Nephron progenitor cell (in vitro differentiated cells): ENCODE data around the gene CNTROB.
"Not testable (repeated sequence)": the region's sequence is repeated elsewhere in the genome, so short reads cannot be mapped to it uniquely, and the experiment has no call there.

ENCODE experiments used
- DNase-seq: peaks from one replicate; pipeline ENCODE4 v3.0.0; 2021
- H3K27ac Mint-ChIP-seq: 2 replicates; pipeline ENCODE4 v1.8.0; 2021; ENCODE audit warnings: mild to moderate bottlenecking, moderate library complexity, mixed read lengths
- H3K27me3 Mint-ChIP-seq: 2 replicates; pipeline ENCODE4 v1.8.0; 2021; ENCODE audit warnings: mild to moderate bottlenecking, low read depth, mixed read lengths; ENCODE audit not compliant: poor library complexity
- H3K36me3 Mint-ChIP-seq: 2 replicates; pipeline ENCODE4 v1.8.0; 2021; ENCODE audit warnings: low read depth, mixed read lengths
- H3K4me1 Mint-ChIP-seq: 2 replicates; pipeline ENCODE4 v1.8.0; 2021; ENCODE audit warnings: mixed read lengths
- H3K4me3 Mint-ChIP-seq: 2 replicates; pipeline ENCODE4 v1.8.0; 2021; ENCODE audit warnings: mild to moderate bottlenecking, moderate library complexity, mixed read lengths
- H3K9me3 Mint-ChIP-seq: 2 replicates; pipeline ENCODE4 v1.8.0; 2021; ENCODE audit warnings: mild to moderate bottlenecking, moderate library complexity, mixed read lengths
- TF ChIP-seq, protein P1 (sequence below): fragments of 200-600 bp; sonication (generic); IDR thresholded peaks from 2 replicates; pipeline ENCODE4 v1.5.0; 2021; ENCODE audit warnings: antibody characterized with exemption

The CNTROB gene

DNA sequence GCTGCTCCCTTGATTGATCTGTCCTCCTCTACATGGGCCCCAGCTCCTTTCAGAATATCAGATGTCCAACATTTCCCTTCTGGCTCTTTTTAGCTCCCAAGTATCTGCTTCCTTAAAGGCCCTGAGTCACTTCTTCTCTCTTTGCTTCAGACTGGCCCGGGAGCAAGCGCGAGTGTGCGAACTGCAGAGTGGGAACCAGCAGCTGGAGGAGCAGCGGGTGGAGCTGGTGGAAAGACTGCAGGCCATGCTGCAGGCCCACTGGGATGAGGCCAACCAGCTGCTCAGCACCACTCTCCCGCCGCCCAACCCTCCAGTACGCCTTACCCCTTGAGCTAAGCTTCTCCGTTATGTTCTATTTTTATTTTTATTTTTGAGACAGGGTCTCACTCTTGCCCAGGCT, 12.3 kb downstream of the CNTROB start:
- H3K27ac Mint-ChIP-seq = no peak overlapping the region
- H3K4me3 Mint-ChIP-seq = no peak overlapping the region
- H3K4me1 Mint-ChIP-seq = no peaks in the 10 kb centered on the region
- peaks cover 2% of the 10 kb centered on the region for H3K27me3 Mint-ChIP-seq
- no peak for DNase-seq
- TF ChIP-seq, protein P1, sequence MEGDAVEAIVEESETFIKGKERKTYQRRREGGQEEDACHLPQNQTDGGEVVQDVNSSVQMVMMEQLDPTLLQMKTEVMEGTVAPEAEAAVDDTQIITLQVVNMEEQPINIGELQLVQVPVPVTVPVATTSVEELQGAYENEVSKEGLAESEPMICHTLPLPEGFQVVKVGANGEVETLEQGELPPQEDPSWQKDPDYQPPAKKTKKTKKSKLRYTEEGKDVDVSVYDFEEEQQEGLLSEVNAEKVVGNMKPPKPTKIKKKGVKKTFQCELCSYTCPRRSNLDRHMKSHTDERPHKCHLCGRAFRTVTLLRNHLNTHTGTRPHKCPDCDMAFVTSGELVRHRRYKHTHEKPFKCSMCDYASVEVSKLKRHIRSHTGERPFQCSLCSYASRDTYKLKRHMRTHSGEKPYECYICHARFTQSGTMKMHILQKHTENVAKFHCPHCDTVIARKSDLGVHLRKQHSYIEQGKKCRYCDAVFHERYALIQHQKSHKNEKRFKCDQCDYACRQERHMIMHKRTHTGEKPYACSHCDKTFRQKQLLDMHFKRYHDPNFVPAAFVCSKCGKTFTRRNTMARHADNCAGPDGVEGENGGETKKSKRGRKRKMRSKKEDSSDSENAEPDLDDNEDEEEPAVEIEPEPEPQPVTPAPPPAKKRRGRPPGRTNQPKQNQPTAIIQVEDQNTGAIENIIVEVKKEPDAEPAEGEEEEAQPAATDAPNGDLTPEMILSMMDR = no peak
- H3K36me3 Mint-ChIP-seq = peaks cover 74% of the 10 kb centered on the region
- no peaks in the 10 kb centered on the region for H3K9me3 Mint-ChIP-seq

DNA sequence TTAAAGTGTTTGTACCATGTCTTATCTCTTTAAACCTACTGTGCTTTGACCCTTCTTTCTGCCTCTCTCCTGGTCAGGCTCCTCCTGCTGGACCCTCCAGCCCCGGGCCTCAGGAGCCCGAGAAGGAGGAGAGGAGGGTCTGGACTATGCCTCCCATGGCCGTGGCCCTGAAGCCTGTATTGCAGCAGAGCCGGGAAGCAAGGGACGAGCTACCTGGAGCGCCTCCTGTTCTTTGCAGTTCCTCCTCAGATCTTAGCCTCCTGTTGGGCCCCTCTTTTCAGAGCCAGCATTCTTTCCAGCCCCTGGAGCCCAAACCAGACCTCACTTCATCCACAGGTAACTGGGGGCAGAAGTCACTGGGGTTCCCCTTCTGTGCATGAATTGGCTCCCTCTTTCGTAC, 13.6 kb downstream of the CNTROB start:
- Mint-ChIP-seq H3K4me1 (no peaks in the 10 kb centered on the region), H3K27me3 (no peaks in the 10 kb centered on the region), H3K4me3 (no peak overlapping the region), H3K27ac (no peak overlapping the region), H3K9me3 (no peaks in the 10 kb centered on the region), H3K36me3 (peaks cover 73% of the 10 kb centered on the region)
- TF ChIP-seq, protein P1 = no peak
- DNase-seq = no peak

DNA sequence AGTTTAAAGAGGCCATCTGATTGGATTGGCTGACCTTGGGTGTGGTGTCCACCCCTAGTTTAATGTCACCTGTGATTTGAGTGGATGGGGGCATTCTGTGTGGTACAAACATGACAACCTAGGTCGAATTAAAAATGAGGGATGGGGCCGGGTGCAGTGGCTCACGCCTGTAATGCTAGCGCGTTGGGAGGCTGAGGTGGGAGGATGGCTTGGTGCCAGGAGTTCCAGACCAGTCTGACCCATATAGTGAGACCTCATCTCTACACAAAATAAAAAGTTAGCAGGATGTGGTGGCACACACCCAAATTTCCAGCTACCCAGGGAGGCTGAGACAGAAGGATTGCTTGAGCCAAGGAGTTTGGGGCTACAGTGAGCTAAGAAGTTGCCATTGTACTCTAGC, 14.4 kb downstream of the CNTROB start:
- no peaks in the 10 kb centered on the region for H3K9me3 Mint-ChIP-seq
- H3K27me3 Mint-ChIP-seq = no peaks in the 10 kb centered on the region
- no peaks in the 10 kb centered on the region for H3K4me1 Mint-ChIP-seq
- H3K4me3 Mint-ChIP-seq = no peak overlapping the region
- peaks cover 65% of the 10 kb centered on the region for H3K36me3 Mint-ChIP-seq
- DNase-seq = no peak
- H3K27ac Mint-ChIP-seq = no peak overlapping the region
- TF ChIP-seq, protein P1 = no peak

DNA sequence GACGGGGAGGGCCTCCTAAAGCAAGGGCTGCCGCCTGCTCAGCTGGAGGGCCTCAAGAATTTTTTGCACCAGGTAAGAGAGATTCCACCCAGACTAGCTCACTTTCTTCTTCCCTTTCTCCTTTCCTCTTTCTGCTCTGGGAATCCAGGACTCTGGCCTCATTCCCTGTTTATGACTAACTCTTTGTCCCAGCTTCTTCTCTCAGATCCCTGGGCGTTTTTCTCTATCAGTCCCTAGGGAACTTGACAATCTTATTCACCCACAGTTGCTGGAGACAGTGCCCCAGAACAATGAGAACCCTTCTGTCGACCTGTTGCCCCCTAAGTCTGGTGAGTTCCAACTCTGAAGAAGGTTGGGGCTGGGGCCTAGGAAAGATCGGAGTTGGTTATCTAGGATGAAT, 15.6 kb downstream of the CNTROB start:
- H3K9me3 Mint-ChIP-seq = no peaks in the 10 kb centered on the region
- peaks cover 3% of the 10 kb centered on the region for H3K27me3 Mint-ChIP-seq
- H3K27ac Mint-ChIP-seq = peak overlapping the region; percentile 55
- no peaks in the 10 kb centered on the region for H3K4me1 Mint-ChIP-seq
- DNase-seq = no peak
- no peak overlapping the region for H3K4me3 Mint-ChIP-seq
- TF ChIP-seq, protein P1 = no peak
- peaks cover 62% of the 10 kb centered on the region for H3K36me3 Mint-ChIP-seq

DNA sequence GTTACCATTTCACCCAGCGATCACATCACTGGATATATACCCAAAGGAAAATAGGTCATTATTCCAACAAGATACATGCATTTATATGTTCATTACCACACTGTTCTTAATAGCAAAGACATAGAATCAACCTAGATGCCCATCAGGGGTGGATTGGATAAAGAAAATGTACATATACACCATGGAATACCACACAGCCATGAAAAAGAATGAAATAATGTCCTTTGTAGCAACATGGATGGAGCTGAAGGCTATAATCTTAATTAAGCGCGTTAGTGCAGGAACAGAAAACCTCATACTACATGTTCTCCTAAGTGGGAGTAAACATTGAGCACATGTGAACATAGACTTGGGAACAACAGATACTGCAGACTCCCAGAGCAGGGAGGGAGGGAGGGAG, 18.6 kb downstream of the CNTROB start:
- peaks cover 44% of the 10 kb centered on the region for H3K36me3 Mint-ChIP-seq
- H3K9me3 Mint-ChIP-seq = no peaks in the 10 kb centered on the region
- no peaks in the 10 kb centered on the region for H3K4me1 Mint-ChIP-seq
- TF ChIP-seq, protein P1 = no peak
- no peak overlapping the region for H3K4me3 Mint-ChIP-seq
- no peak overlapping the region for H3K27ac Mint-ChIP-seq
- no peak for DNase-seq
- peaks cover 3% of the 10 kb centered on the region for H3K27me3 Mint-ChIP-seq

DNA sequence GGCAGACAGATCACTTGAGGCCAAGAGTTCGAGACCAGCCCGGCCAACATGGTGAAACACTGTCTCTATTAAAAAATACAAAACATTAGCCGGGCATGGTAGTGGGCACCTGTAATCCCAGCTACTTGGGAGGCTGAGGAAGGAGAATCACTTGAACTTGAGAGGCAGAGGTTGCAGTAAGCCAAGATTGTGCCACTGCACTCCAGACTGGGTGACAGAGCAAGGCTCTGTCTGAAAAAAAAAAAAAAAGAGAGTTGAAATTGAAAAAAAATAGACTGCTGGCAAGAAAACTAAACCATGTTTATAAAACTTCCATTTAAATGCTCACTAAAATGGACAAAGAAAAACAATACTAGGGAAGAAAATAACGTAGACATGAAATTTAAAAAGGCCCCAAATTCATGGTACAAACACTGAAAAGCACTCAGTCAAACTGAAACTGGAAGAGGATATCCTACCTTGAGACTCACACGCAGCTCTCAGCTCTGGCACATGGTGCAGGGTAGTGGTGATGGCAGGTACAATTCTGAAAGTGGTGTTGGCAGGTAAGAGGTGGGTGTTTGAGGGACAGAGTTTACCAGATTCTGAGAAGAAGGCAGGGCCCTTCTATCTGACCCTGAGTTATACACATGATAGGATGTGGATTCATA, 19.3 kb downstream of the CNTROB start:
- Mint-ChIP-seq H3K4me1 (no peaks in the 10 kb centered on the region), H3K27ac (peak overlapping the region; percentile 57), H3K27me3 (peaks cover 3% of the 10 kb centered on the region), H3K9me3 (no peaks in the 10 kb centered on the region), H3K4me3 (no peak overlapping the region), H3K36me3 (peaks cover 38% of the 10 kb centered on the region)
- DNase-seq = no peak
- TF ChIP-seq, protein P1 = no peak

DNA sequence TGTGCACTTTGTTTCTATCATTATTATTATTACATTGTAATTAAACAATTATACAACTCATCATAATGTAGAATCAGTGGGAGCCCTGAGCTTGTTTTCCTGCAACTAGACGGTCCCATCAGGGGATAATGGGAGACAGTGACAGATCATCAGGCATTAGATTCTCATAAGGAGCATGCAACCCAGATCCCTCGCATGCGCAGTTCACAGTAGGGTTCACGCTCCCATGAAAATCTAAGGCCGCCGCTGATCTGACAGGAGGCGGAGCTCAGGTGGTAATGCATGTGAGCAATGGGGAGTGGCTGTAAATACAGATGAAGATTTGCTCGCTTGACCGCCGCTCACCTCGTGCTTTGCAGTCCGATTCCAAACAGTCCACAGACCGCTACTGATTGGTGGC, 21.3 kb downstream of the CNTROB start:
- not testable (repeated sequence) for H3K27ac Mint-ChIP-seq, DNase-seq, H3K9me3 Mint-ChIP-seq, H3K27me3 Mint-ChIP-seq, H3K4me3 Mint-ChIP-seq, H3K4me1 Mint-ChIP-seq
- peaks cover 23% of the 10 kb centered on the region for H3K36me3 Mint-ChIP-seq
